HG03354 (cell line): ENCODE data around the gene KRTAP5-3.
A peak's percentile ranks its signal among the peaks of the same experiment; 100 is the strongest.

Source experiments
- ATAC-seq: cut with Tn5 transposase; IDR thresholded peaks from one replicate; pipeline ENCODE4 v1.9.1; 2021; ENCODE audit warnings: mild to moderate bottlenecking; ENCODE audit not compliant: unreplicated experiment, poor library complexity, severe bottlenecking

Gene KRTAP5-3

GRCh38 chr11:1644601-1645356 is 36.5 kb upstream of the KRTAP5-3 start:
- no peak for ATAC-seq

GRCh38 chr11:1643146-1643690 is 35.0 kb upstream of the KRTAP5-3 start:
- no peak for ATAC-seq

- no peak for ATAC-seq
Measured at GRCh38 chr11:1642288-1643145, 34.3 kb upstream of the KRTAP5-3 start.

- no peak for ATAC-seq
Measured at GRCh38 chr11:1641096-1641495, 32.8 kb upstream of the KRTAP5-3 start.

- no peak for ATAC-seq
Measured at GRCh38 chr11:1640076-1640946, 32.0 kb upstream of the KRTAP5-3 start.

- ATAC-seq, result no peak
Measured at GRCh38 chr11:1639666-1640065, 31.4 kb upstream of the KRTAP5-3 start.

- no peak for ATAC-seq
Measured at GRCh38 chr11:1639102-1639620, 30.9 kb upstream of the KRTAP5-3 start.

- ATAC-seq, result no peak
Measured at GRCh38 chr11:1638344-1638743, 30.1 kb upstream of the KRTAP5-3 start.

GRCh38 chr11:1637628-1638027 is 29.4 kb upstream of the KRTAP5-3 start:
- no peak for ATAC-seq

- ATAC-seq, result no peak
Measured at GRCh38 chr11:1636291-1636950, 28.2 kb upstream of the KRTAP5-3 start.

GRCh38 chr11:1633864-1634263 is 25.6 kb upstream of the KRTAP5-3 start:
- ATAC-seq, result no peak

GRCh38 chr11:1632053-1632714 is 23.9 kb upstream of the KRTAP5-3 start:
- ATAC-seq, result no peak

GRCh38 chr11:1631066-1631568 is 22.9 kb upstream of the KRTAP5-3 start:
- ATAC-seq, result no peak

GRCh38 chr11:1630271-1630670 is 22.0 kb upstream of the KRTAP5-3 start:
- no peak for ATAC-seq

GRCh38 chr11:1629326-1630185 is 21.3 kb upstream of the KRTAP5-3 start, which contains the start of gene KRTAP5-5:
Gene KRTAP5-5 (plus strand): TSS chr11:1629775. CDS start chr11:1629841, 66 bp downstream.
- ATAC-seq, result no peak

GRCh38 chr11:1628506-1629325 is 20.5 kb upstream of the KRTAP5-3 start:
- ATAC-seq, result peak; percentile 52

- ATAC-seq, result no peak
Measured at GRCh38 chr11:1625541-1625940, 17.3 kb upstream of the KRTAP5-3 start.
